Caco-2 (cell line): ENCODE measurements around the gene CELA3A. TPM values are rescaled to one million over a fixed set of nuclear protein-coding genes. Genes with fewer than 3 reads are reported as not detected.

Source experiments
- BruUV-seq: library from RNA; stranded (reverse); fragments of 400-500 nt; replicated peaks from 2 replicates; lab custom pipeline; 2021; lab: Mats Ljungman, UMichigan
- CTCF ChIA-PET: fragments of 300-600 bp; sonication (Branson Sonifier 250); formaldehyde crosslinking; loops from one replicate; lab custom pipeline; 2022; ENCODE audit warnings: antibody characterized with exemption; lab: Charles Lee
- POLR2A ChIA-PET: fragments of 300-600 bp; sonication (Branson Sonifier 250); formaldehyde crosslinking; loops from one replicate; lab custom pipeline; 2022; ENCODE audit warnings: antibody characterized with exemption; lab: Charles Lee
- DNase-seq, 2 experiments: peaks; one replicate each; pipeline versions ENCODE4 v3.0.0 to v3.0.0-alpha.2; 2020 to 2022
- H3K27me3 ChIP-seq: replicated peaks from 2 replicates; pipeline ENCODE4 v1.6.0; 2011; ENCODE audit warnings: low read length; ENCODE audit not compliant: control insufficient read depth, insufficient read depth
- H3K36me3 ChIP-seq: 2 replicates; pipeline ENCODE4 v1.5.1; 2011; ENCODE audit warnings: low read length; ENCODE audit not compliant: control insufficient read depth, insufficient read depth
- H3K4me1 ChIP-seq: fragments of 250-450 bp; sonication (Bioruptor Pico); 2 replicates; pipeline ENCODE4 v1.5.1; 2020; ENCODE audit warnings: mild to moderate bottlenecking
- H3K4me3 ChIP-seq: 2 replicates; pipeline ENCODE4 v1.5.1; 2011; ENCODE audit warnings: low read depth, mild to moderate bottlenecking, control low read depth, low read length
- H3K9me3 ChIP-seq: fragments of 250-450 bp; sonication (Bioruptor Pico); 2 replicates; pipeline ENCODE4 v1.5.1; 2020; ENCODE audit warnings: mild to moderate bottlenecking, moderate library complexity
- H3K27ac Mint-ChIP-seq: one replicate; pipeline ENCODE4 v1.8.0; 2022; ENCODE audit warnings: mixed read lengths; ENCODE audit not compliant: unreplicated experiment
- H3K27me3 Mint-ChIP-seq: one replicate; pipeline ENCODE4 v1.8.0; 2022; ENCODE audit warnings: mixed read lengths; ENCODE audit not compliant: insufficient read depth, unreplicated experiment
- H3K36me3 Mint-ChIP-seq: one replicate; pipeline ENCODE4 v1.8.0; 2022; ENCODE audit warnings: mild to moderate bottlenecking, mixed read lengths; ENCODE audit not compliant: insufficient read depth, unreplicated experiment
- H3K4me1 Mint-ChIP-seq: one replicate; pipeline ENCODE4 v1.8.0; 2022; ENCODE audit warnings: low read depth, mixed read lengths; ENCODE audit not compliant: unreplicated experiment
- H3K4me3 Mint-ChIP-seq: one replicate; pipeline ENCODE4 v1.8.0; 2022; ENCODE audit warnings: mild to moderate bottlenecking, moderate library complexity, mixed read lengths; ENCODE audit not compliant: unreplicated experiment
- H3K9me3 Mint-ChIP-seq: one replicate; pipeline ENCODE4 v1.8.0; 2022; ENCODE audit warnings: mixed read lengths; ENCODE audit not compliant: unreplicated experiment
- CTCF ChIP-seq, 2 experiments: fragments of 200-600 bp in 1 of 2; IDR thresholded peaks; 1 replicate in 1 of 2; 2 replicates in 1 of 2; pipeline versions ENCODE4 v1.5.1 to v1.8.0; 2011 to 2022; ENCODE audit warnings: antibody characterized with exemption in 1 of 2, control low read depth in 1 of 2, inconsistent platforms in 1 of 2, low read depth in 1 of 2, low read length in 1 of 2, mild to moderate bottlenecking in 1 of 2, moderate library complexity in 1 of 2; ENCODE audit not compliant: insufficient read depth in 1 of 2, severe bottlenecking in 1 of 2, unreplicated experiment in 1 of 2
- intact Hi-C: fragments of 100-400 bp; cut with micrococcal nuclease; formaldehyde crosslinking; loops from one replicate; pipeline ENCODE4 v1.10.0; 2022; ENCODE audit not compliant: unreplicated experiment
- total RNA-seq: library from RNA; stranded (reverse); gene quantifications from 2 replicates; pipeline ENCODE4 v1.2.3, GENCODE V29; 2022

Gene CELA3A
- total RNA-seq, 1 experiment from 2014 or later = not detected

DNA sequence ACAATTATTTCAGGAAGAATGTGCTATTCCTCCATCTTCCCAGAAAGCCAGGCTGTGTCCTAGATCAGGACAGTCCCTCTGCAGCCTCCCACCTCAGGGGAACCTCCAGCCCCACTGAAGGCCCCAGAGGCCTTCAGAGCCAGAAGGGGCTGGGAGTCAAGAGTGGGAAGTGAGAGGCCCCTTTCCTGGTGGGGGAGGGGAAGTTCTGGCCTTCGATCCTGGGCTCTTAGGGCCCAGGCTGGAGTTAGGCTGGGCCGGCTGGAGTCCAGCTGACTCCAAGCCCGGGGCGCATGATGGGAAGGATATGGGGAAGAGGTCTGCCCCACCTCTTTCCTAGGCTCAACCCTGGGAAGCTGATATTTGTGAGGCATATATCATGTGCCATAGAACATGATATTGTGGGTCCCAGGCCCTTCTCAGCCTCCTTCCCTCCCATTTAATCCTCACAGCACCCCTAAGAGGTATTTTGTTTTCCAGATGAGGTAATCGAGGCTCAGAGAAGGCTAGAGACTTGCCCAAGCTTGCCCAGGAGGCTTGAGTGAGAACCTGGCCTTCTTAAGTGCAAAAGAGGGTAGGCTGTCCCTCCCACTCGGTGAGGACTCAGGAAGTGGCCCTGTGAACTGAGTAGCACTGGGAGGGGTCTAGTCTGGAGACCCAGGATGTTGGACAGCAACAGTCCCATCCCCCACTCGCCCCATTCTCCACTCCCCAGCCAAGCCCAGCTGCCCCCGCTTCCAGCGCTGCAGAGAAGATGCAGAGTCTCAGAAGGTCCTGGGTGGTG lies 45.8 kb upstream of the CELA3A start:
- POLR2A ChIA-PET = no interaction called here
- no TSS peak for BruUV-seq
- no peaks in the 10 kb centered on the region for H3K27me3 ChIP-seq
- H3K9me3 ChIP-seq = no peaks in the 10 kb centered on the region
- no peak for DNase-seq
- no peak overlapping the region for H3K4me3 Mint-ChIP-seq
- CTCF ChIA-PET = interaction anchor here (1.1 kb wide), 1 partner anchor 54 kb away, joined by 3 read pairs; no protein-coding TSS in a partner anchor
- H3K9me3 Mint-ChIP-seq = no peaks in the 10 kb centered on the region
- H3K4me1 ChIP-seq = 0 out of 2 replicates have a peak, but pooled peaks cover 4% of the 10 kb centered on the region
- intact Hi-C loops = no loop called here
- H3K36me3 Mint-ChIP-seq = no peaks in the 10 kb centered on the region
- TF ChIP-seq CTCF (IDR thresholded peaks at IDR 0.05; ENCODE audit: insufficient read depth in 1 of 2, low read depth in 1 of 2, low read length in 1 of 2, severe bottlenecking in 1 of 2, unreplicated experiment in 1 of 2) = no peak
- H3K36me3 ChIP-seq = no peaks in the 10 kb centered on the region
- H3K4me1 Mint-ChIP-seq = no peaks in the 10 kb centered on the region
- no peak overlapping the region for H3K4me3 ChIP-seq
- H3K27ac Mint-ChIP-seq = no peak overlapping the region
- H3K27me3 Mint-ChIP-seq = no peaks in the 10 kb centered on the region

GRCh38 chr1:21956720-21957552 lies 44.5 kb upstream of the CELA3A start:
- ChIA-PET CTCF (interaction anchor here (1.1 kb wide), 1 partner anchor 55 kb away, joined by 3 read pairs; no protein-coding TSS in a partner anchor), POLR2A (no interaction called here)
- intact Hi-C loops = no loop called here
- H3K36me3 ChIP-seq = no peaks in the 10 kb centered on the region
- no peak for DNase-seq
- H3K9me3 ChIP-seq = no peaks in the 10 kb centered on the region
- H3K27ac Mint-ChIP-seq = peak overlapping the region; percentile 48
- no peaks in the 10 kb centered on the region for H3K4me1 Mint-ChIP-seq
- H3K4me3 ChIP-seq = no peak overlapping the region
- no peaks in the 10 kb centered on the region for H3K27me3 Mint-ChIP-seq
- H3K9me3 Mint-ChIP-seq = no peaks in the 10 kb centered on the region
- H3K27me3 ChIP-seq = no peaks in the 10 kb centered on the region
- H3K36me3 Mint-ChIP-seq = no peaks in the 10 kb centered on the region
- no peak overlapping the region for H3K4me3 Mint-ChIP-seq
- BruUV-seq = no TSS peak
- 0 out of 2 replicates have a peak, but pooled peaks cover 4% of the 10 kb centered on the region for H3K4me1 ChIP-seq
- TF ChIP-seq CTCF (IDR thresholded peaks at IDR 0.05; ENCODE audit: insufficient read depth in 1 of 2, low read depth in 1 of 2, low read length in 1 of 2, severe bottlenecking in 1 of 2, unreplicated experiment in 1 of 2) = no peak

DNA sequence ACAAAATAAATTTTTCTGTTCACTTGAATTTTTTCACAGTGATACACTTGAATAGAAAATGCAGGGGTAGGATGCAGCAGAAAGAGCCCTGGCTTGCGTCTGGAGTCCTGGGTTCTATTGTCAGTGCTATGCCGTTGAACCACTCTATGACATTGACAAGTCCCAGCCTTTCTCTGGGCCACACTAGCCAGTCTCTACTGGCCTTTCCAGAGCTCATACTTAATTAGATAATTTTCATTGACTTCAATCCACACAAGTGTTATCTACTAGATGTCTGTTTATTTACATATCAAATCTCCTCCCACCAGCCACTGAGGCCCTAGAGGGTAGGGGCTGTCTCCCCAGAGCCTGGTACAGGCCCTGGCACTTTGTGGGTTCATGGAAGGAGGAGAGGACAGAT lies 40.1 kb upstream of the CELA3A start:
- H3K36me3 Mint-ChIP-seq = peaks cover 5% of the 10 kb centered on the region
- H3K9me3 Mint-ChIP-seq = no peaks in the 10 kb centered on the region
- H3K4me3 Mint-ChIP-seq = no peak overlapping the region
- H3K27ac Mint-ChIP-seq = no peak overlapping the region
- intact Hi-C loops = loop anchor here (5.0 kb wide), 1 partner anchor 39 kb away; no protein-coding TSS in a partner anchor
- no peak for DNase-seq
- H3K4me3 ChIP-seq = no peak overlapping the region
- peaks cover 4% of the 10 kb centered on the region; the same call in 1 of the 2 replicates for H3K4me1 ChIP-seq
- no peaks in the 10 kb centered on the region for H3K27me3 Mint-ChIP-seq
- H3K27me3 ChIP-seq = no peaks in the 10 kb centered on the region
- no peaks in the 10 kb centered on the region for H3K36me3 ChIP-seq
- CTCF ChIA-PET = no interaction called here
- POLR2A ChIA-PET = no interaction called here
- peaks cover 6% of the 10 kb centered on the region for H3K4me1 Mint-ChIP-seq
- no peak for TF ChIP-seq CTCF (IDR thresholded peaks at IDR 0.05; ENCODE audit: insufficient read depth in 1 of 2, low read depth in 1 of 2, low read length in 1 of 2, severe bottlenecking in 1 of 2, unreplicated experiment in 1 of 2)
- no TSS peak for BruUV-seq
- no peaks in the 10 kb centered on the region for H3K9me3 ChIP-seq
